ENCODE measurements around the gene SIGLEC11. TPM values are rescaled to one million over a fixed set of nuclear protein-coding genes. Genes with fewer than 3 reads are reported as not detected.
"Not testable (repeated sequence)": the region's sequence is repeated elsewhere in the genome, so short reads cannot be mapped to it uniquely, and the experiment has no call there.

The SIGLEC11 gene
- total and polyA plus RNA-seq, 2 donors (not counting 3 experiments of a cell fraction or from before 2014, with no cell fraction given): not detected

DNA sequence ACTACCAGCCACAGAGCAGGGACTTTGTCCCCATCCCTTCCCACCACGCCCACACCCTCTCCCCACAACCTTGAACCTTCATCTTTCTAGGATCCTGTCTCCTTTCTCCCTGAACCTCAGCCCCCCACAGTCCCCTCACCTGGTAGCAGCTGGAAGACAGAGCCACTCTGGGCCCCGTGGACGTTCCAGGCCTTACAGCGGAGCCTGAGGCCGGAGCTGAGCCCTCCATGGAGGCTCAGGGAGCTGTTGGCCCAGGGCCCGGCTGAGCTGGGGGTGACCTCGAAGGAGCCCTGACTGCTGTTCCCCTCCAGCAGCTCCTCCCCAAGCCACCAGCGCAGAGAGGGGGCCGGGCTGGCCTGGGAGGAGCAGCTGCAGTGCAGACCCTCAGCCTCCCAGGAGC, 2.8 kb downstream of the SIGLEC11 start:
- H3K36me3 ChIP-seq (ENCODE audit: control insufficient read depth in 2 of 2, extremely low read depth in 1 of 2, insufficient read depth in 2 of 2, low read length in 2 of 2); H3K79me2 ChIP-seq (ENCODE audit: control insufficient read depth, insufficient read depth, low read length); CTCF ChIA-PET; H3K9me1 ChIP-seq (replicated peaks; ENCODE audit: control insufficient read depth, extremely low read depth, insufficient read depth, low read length); H2AFZ ChIP-seq (ENCODE audit: low read depth, low read length); H3K4me1 ChIP-seq (ENCODE audit: control insufficient read depth, extremely low read depth, insufficient read depth, low read length); BruUV-seq (replicated peaks); FAIRE-seq; H3K27ac ChIP-seq (ENCODE audit: insufficient read depth, low read depth, low read length); H3K4me3 ChIP-seq (replicated peaks in 1 of 3; ENCODE audit: insufficient read depth in 1 of 3, low read depth in 1 of 3, low read length in 3 of 3); dilution Hi-C loops (cut with MboI; ENCODE audit: extremely low pct_ligation_motif_present, low sequenced_read_pairs); intact Hi-C loops (cut with micrococcal nuclease); POLR2A ChIA-PET; H4K20me1 ChIP-seq (replicated peaks; ENCODE audit: control insufficient read depth, extremely low read depth, insufficient read depth, low read length); H3K4me2 ChIP-seq (ENCODE audit: insufficient read depth, low read length); H3K9me3 ChIP-seq (replicated peaks; ENCODE audit: control insufficient read depth, insufficient read depth, low read length); DNase-seq (ENCODE audit: low read depth, low spot score); H3K9ac ChIP-seq (replicated peaks; ENCODE audit: extremely low read depth, insufficient read depth, low read length): not testable (repeated sequence)
- peaks cover 9 to 16% of the 10 kb centered on the region in 2 experiments for H3K27me3 ChIP-seq (ENCODE audit: control insufficient read depth in 2 of 2, insufficient read depth in 2 of 2, low read length in 2 of 2)

DNA sequence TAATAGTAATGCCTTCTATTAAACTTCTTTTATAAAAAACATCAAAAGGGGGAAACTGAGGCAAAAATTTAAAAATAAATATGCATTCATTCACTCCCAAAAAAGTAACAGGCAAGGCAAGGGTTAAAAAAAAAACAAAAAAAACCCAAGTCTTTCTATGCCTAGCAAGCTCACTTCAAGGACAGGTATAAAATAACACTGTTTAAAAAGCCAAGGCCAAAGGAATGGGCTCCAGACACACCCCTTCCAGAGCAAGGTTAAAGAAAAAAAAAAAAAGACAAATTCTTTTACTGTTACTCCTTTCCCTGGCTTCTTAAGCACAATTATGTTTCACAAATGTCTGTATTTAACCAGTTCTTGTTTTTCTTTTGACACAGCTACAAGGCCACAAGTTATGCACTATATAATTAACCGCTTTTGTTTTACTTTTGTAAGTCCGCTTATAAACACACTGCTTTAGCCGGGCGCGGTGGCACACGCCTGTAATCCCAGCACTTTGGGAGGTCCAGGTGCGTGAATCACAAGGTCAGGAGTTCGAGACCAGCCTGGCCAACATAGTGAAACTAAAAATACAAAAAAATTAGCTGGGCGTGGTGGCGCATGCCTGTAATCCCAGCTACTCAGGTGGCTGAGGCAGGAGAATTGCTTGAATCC, 3.6 kb downstream of the SIGLEC11 start:
- BruUV-seq (replicated peaks): no TSS peak
- Histone ChIP-seq H3K27ac (ENCODE audit: insufficient read depth, low read depth, low read length) (no peak overlapping the region), H3K9me1 (replicated peaks; ENCODE audit: control insufficient read depth, extremely low read depth, insufficient read depth, low read length) (no peaks in the 10 kb centered on the region), H3K27me3 (ENCODE audit: control insufficient read depth in 2 of 2, insufficient read depth in 2 of 2, low read length in 2 of 2) (peaks cover 9 to 16% of the 10 kb centered on the region in 2 experiments), H3K9ac (replicated peaks; ENCODE audit: extremely low read depth, insufficient read depth, low read length) (no peak overlapping the region), H3K79me2 (ENCODE audit: control insufficient read depth, insufficient read depth, low read length) (no peaks in the 10 kb centered on the region), H3K4me2 (ENCODE audit: insufficient read depth, low read length) (no peak overlapping the region), H3K9me3 (replicated peaks; ENCODE audit: control insufficient read depth, insufficient read depth, low read length) (no peaks in the 10 kb centered on the region), H3K4me3 (replicated peaks in 1 of 3; ENCODE audit: insufficient read depth in 1 of 3, low read depth in 1 of 3, low read length in 3 of 3) (no peak overlapping the region), H3K36me3 (ENCODE audit: control insufficient read depth in 2 of 2, extremely low read depth in 1 of 2, insufficient read depth in 2 of 2, low read length in 2 of 2) (no peaks in the 10 kb centered on the region), H2AFZ (ENCODE audit: low read depth, low read length) (no peak overlapping the region), H3K4me1 (ENCODE audit: control insufficient read depth, extremely low read depth, insufficient read depth, low read length) (peaks cover 5% of the 10 kb centered on the region), H4K20me1 (replicated peaks; ENCODE audit: control insufficient read depth, extremely low read depth, insufficient read depth, low read length) (no peaks in the 10 kb centered on the region)
- TF ChIP-seq MYC (IDR thresholded peaks at IDR 0.05; ENCODE audit: low read depth, low read length) (no peak), POLR2AphosphoS5 (IDR thresholded peaks at IDR 0.05; ENCODE audit: insufficient read depth, low read depth, low read length) (no peak), JUN (IDR thresholded peaks at IDR 0.05; ENCODE audit: borderline replicate concordance, insufficient read depth, insufficient read length, low read depth) (no peak), GATA2 (IDR thresholded peaks at IDR 0.05; ENCODE audit: insufficient read depth, insufficient read length, low read depth, low read length) (no peak), POLR2A (IDR thresholded peaks at IDR 0.05; ENCODE audit: low read depth, low read length) (no peak), EZH2 (IDR thresholded peaks at IDR 0.05; ENCODE audit: borderline replicate concordance, low read depth, low read length, severe bottlenecking) (no peak), FOS (IDR thresholded peaks at IDR 0.05; ENCODE audit: borderline replicate concordance, insufficient read depth, low read length) (no peak)
- TF ChIP-seq, protein P1, sequence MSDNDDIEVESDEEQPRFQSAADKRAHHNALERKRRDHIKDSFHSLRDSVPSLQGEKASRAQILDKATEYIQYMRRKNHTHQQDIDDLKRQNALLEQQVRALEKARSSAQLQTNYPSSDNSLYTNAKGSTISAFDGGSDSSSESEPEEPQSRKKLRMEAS (IDR thresholded peaks at IDR 0.05; ENCODE audit: insufficient read depth, insufficient read length): no peak
- TF ChIP-seq, protein P2, sequence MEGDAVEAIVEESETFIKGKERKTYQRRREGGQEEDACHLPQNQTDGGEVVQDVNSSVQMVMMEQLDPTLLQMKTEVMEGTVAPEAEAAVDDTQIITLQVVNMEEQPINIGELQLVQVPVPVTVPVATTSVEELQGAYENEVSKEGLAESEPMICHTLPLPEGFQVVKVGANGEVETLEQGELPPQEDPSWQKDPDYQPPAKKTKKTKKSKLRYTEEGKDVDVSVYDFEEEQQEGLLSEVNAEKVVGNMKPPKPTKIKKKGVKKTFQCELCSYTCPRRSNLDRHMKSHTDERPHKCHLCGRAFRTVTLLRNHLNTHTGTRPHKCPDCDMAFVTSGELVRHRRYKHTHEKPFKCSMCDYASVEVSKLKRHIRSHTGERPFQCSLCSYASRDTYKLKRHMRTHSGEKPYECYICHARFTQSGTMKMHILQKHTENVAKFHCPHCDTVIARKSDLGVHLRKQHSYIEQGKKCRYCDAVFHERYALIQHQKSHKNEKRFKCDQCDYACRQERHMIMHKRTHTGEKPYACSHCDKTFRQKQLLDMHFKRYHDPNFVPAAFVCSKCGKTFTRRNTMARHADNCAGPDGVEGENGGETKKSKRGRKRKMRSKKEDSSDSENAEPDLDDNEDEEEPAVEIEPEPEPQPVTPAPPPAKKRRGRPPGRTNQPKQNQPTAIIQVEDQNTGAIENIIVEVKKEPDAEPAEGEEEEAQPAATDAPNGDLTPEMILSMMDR (IDR thresholded peaks at IDR 0.05; ENCODE audit: extremely low read depth in 1 of 2, insufficient read depth in 1 of 2, low read depth in 1 of 2, low read length in 2 of 2): no peak
- intact Hi-C loops (cut with micrococcal nuclease): no loop called here
- dilution Hi-C loops (cut with MboI; ENCODE audit: extremely low pct_ligation_motif_present, low sequenced_read_pairs): no loop called here
- DNase-seq (ENCODE audit: low read depth, low spot score) (no peak), FAIRE-seq (no peak)
- CTCF ChIA-PET: interaction anchor here (0.8 to 0.9 kb wide), 2 partner anchors 19 to 30 kb away, joined by 3 read pairs; no protein-coding TSS in a partner anchor
- POLR2A ChIA-PET: no interaction called here

Data from endothelial cell of umbilical vein (primary cell).